C4-2B (cell line): ENCODE measurements around the gene NBEAL2.

Experiments
- H3K27ac ChIP-seq: fragments of 450-650 bp; 2 replicates; pipeline ENCODE4 v1.5.1; 2017
- ZFX ChIP-seq: fragments of 450-650 bp; IDR thresholded peaks from 2 replicates; pipeline ENCODE4 v1.6.1; 2017
- TF ChIP-seq, protein P1 (sequence below): fragments of 450-650 bp; conservative IDR thresholded peaks from 2 replicates; pipeline ENCODE4 v1.5.1; 2017; ENCODE audit warnings: mild to moderate bottlenecking

Gene NBEAL2

DNA sequence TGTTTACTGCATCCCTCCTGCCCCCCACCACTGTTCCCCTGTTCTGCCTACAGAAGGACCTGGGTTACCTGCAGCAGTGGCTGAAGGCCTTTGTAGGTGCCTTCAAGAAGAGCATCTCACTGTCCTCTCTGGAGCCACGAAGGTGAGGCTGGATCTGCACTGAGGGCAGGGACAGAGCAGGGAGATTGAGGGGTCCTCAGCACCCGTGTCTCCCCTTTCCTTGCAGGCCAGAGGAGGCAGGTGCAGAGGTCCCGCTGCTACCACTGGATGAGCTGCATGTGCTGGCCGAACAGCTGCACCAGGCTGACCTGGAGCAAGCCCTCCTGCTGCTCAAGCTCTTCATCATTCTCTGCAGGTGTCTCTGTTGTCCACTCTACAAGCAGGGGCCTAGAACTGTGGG, 9.2 kb downstream of the NBEAL2 start:
- TF ChIP-seq ZFX = no peak
- TF ChIP-seq, protein P1, sequence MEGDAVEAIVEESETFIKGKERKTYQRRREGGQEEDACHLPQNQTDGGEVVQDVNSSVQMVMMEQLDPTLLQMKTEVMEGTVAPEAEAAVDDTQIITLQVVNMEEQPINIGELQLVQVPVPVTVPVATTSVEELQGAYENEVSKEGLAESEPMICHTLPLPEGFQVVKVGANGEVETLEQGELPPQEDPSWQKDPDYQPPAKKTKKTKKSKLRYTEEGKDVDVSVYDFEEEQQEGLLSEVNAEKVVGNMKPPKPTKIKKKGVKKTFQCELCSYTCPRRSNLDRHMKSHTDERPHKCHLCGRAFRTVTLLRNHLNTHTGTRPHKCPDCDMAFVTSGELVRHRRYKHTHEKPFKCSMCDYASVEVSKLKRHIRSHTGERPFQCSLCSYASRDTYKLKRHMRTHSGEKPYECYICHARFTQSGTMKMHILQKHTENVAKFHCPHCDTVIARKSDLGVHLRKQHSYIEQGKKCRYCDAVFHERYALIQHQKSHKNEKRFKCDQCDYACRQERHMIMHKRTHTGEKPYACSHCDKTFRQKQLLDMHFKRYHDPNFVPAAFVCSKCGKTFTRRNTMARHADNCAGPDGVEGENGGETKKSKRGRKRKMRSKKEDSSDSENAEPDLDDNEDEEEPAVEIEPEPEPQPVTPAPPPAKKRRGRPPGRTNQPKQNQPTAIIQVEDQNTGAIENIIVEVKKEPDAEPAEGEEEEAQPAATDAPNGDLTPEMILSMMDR = no peak
- H3K27ac ChIP-seq = no peak overlapping the region

DNA sequence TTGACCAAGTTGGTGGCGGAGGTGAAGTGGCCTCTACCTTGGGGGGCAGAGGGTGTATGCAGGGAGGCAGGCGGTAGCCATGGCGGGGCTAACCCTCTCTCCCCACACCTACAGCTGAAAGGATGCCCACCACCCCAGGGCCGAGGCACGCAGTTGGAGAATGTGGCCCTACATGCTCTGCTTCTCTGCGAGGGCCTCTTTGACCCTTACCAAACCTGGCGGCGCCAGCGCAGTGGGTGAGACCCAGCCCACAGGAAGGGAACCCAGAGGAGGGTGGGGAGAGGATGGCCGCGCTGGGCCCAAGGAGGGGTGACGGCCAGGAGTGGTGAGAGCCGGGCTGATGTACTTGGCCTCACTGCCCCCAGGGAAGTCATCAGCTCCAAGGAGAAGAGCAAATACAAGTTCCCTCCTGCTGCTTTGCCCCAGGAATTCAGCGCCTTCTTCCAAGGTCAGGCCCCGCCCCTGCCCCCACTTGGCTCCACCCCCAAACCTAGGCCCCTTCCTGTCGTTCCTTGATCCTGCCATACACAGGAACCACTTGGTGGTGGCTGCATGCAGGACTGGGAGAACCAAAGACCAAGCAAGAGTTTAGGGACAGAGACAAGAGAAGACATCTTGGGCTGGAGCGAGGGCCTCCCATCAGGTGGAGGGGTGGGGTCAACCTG, 9.8 kb downstream of the NBEAL2 start:
- TF ChIP-seq, protein P1 = no peak
- no peak for TF ChIP-seq ZFX
- no peak overlapping the region for H3K27ac ChIP-seq

DNA sequence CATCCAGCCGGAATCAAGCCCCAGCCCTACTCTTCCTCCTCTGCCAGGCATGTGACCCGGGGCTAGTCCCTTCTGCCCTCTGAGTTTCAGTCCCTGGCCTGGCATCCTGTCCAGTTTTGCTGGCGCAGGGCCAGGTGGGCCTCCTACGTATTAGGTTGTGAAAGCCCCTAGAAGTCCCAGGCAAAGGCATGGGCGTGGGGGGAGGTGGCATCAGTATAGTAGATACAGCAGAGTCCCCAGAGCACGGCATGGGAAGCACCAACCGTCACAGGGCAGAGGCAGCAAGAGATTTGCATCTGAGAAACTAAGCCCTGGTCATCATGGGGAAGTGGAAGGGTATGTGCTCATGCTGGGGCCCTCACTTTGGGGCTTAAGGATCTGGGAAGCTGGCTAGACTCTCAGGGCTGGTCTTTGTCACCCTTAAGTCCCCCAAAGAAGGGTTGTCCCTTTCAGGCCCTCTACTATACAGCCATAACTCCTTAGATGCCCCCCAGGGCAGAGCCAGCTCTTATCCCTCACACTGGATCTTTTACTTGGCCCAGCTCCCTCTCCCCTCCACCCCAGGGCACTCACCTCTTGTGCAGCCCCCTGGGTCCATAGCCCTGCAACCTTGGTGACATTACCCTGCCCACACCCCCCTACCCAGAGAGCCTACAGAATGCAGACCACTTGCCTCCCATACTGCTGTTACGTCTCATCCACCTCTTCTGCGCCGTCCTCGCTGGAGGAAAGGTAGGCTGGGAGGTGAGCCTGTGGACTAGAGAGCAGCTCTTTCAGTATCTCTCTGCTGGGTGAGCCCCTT, 11.3 kb downstream of the NBEAL2 start:
- no peak for TF ChIP-seq ZFX
- TF ChIP-seq, protein P1 = no peak
- no peak overlapping the region for H3K27ac ChIP-seq

DNA sequence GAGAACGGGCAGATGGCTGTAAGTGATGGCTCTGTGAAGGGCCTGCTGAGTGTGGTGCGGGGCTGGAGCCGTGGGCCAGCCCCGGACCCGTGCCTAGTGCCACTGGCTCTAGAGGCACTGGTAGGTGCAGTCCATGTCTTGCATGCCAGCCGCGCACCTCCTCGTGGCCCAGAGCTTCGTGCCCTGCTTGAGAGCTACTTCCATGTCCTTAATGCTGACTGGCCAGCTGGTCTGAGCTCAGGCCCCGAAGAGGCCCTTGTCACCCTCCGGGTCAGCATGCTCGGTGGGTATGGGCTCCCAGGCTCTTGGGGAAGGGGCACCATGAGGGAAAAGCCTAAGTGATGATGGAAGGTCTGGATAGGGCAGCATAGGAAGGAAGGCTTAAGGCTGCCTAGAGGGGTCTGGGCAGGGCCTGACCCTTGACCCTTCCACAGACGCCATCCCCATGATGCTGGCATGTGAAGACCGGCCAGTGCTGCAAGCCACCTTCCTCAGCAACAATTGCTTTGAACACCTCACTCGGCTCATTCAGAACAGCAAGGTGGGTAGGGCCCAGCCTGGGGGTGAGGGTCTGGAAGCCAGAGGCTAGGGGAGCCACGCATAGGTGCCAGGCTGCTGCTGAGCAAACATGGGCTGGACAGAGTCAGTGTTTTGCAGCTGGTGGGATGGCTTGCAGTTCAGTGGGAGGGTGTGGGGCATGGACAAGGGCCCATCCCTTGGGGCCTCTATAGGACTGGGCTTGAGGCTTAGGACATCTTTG, 12.1 kb downstream of the NBEAL2 start:
- TF ChIP-seq ZFX = no peak
- TF ChIP-seq, protein P1 = no peak
- H3K27ac ChIP-seq = no peak overlapping the region

DNA sequence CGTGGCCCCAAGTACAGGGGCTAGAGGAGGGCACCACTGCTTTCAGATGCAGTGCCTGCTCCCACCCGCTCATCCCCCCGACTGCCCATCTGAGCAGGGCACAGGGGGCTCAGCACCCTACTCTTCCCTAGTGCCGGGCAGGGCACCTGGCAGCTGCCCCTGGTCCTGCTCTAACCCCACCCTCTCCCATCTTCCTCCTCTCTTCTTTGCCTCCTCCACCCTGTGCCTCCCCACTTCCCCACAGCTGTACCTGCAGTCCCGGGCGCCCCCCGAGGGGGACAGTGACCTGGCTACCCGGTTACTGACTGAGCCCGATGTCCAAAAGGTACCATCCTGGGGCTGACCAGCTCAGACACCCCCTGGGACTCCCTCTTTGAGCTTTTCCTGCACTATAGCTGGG, 12.8 kb downstream of the NBEAL2 start:
- no peak overlapping the region for H3K27ac ChIP-seq
- TF ChIP-seq ZFX = no peak
- TF ChIP-seq, protein P1 = no peak

DNA sequence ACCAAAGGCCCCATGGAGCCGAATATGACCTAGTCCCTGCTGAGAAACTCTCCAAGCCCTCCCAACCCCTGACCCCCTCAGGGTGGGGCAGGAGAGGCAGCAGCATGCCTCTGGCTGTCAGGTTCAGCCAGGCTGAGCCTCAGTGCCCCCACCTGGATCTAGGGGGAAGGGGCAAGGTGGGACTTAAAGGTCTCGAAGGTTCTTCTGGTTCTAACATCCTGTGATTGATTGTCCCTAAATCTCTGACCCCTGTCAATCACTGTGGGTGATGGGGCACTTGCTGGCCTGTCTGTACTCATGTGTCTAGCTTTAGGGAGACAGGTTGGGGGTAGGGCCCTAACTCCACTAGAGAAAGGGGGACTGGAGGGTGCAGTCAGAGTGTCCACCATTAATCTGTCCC, 13.8 kb downstream of the NBEAL2 start:
- TF ChIP-seq ZFX = no peak
- TF ChIP-seq, protein P1 = no peak
- H3K27ac ChIP-seq = no peak overlapping the region

DNA sequence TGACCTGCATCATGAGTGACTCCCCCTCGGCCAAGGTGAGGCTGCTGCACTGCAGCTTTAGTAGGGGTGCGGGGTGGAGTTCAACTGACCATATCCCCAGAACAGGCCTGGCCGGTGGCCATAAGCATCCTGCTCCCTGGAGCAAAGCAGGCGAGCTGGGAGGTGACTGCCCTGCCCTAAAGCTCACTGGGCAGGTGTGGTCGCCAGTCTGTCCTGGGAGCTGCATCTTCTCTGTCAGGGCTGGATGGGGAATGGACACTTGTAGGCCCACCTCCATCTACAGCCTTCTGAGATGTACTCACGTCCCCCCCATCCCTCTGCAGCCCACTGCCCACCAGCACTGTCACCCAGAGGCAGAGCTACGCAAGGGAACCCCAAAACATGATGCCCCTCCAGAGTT, 14.5 kb downstream of the NBEAL2 start:
- H3K27ac ChIP-seq = no peak overlapping the region
- TF ChIP-seq, protein P1 = no peak
- no peak for TF ChIP-seq ZFX
